MM.1S (cell line): Measurements from ENCODE around the gene GCNT2.

Experiments used
- DNase-seq: peaks from one replicate; pipeline ENCODE4 v3.0.0-alpha.2; 2015
- H2AFZ ChIP-seq: fragments of 300-600 bp; sonication (generic); 2 replicates; pipeline ENCODE4 v1.6.0; 2016; ENCODE audit warnings: antibody characterized with exemption, low read length
- H3F3A ChIP-seq: fragments of 300-600 bp; sonication (generic); 2 replicates; pipeline ENCODE4 v1.6.1; 2016; ENCODE audit warnings: mild to moderate bottlenecking, antibody characterized with exemption, low read length, moderate library complexity, mixed read lengths; ENCODE audit not compliant: insufficient read depth
- H3K27ac ChIP-seq: fragments of 300-600 bp; sonication (generic); 2 replicates; pipeline ENCODE4 v1.5.1; 2016; ENCODE audit warnings: mild to moderate bottlenecking, low read length
- H3K27me3 ChIP-seq: fragments of 300-600 bp; sonication (generic); replicated peaks from 2 replicates; pipeline ENCODE4 v1.6.0; 2016; ENCODE audit warnings: low read length; ENCODE audit not compliant: insufficient read depth
- H3K36me3 ChIP-seq: fragments of 300-600 bp; sonication (generic); replicated peaks from 2 replicates; pipeline ENCODE4 v1.6.1; 2016; ENCODE audit warnings: mild to moderate bottlenecking, low read length, mixed read lengths; ENCODE audit not compliant: insufficient read depth
- H3K4me1 ChIP-seq: fragments of 300-600 bp; sonication (generic); 2 replicates; pipeline ENCODE4 v1.6.1; 2016; ENCODE audit warnings: low read length, mixed read lengths
- H3K4me2 ChIP-seq: fragments of 300-600 bp; sonication (generic); 2 replicates; pipeline ENCODE4 v1.6.0; 2016; ENCODE audit warnings: low read depth, low read length
- H3K4me3 ChIP-seq: fragments of 300-600 bp; sonication (generic); 2 replicates; pipeline ENCODE4 v1.5.1; 2016; ENCODE audit warnings: low read length, mixed read lengths
- H3K79me2 ChIP-seq: fragments of 300-600 bp; sonication (generic); 2 replicates; pipeline ENCODE4 v1.6.1; 2016; ENCODE audit warnings: mixed run types, low read length, mixed read lengths
- H3K9ac ChIP-seq: fragments of 300-600 bp; sonication (generic); 2 replicates; pipeline ENCODE4 v1.6.1; 2016; ENCODE audit warnings: low read length, mixed read lengths
- H3K9me2 ChIP-seq: fragments of 300-600 bp; sonication (generic); replicated peaks from 2 replicates; pipeline ENCODE4 v1.6.1; 2016; ENCODE audit warnings: mild to moderate bottlenecking, low read length, mixed read lengths; ENCODE audit not compliant: insufficient read depth
- H3K9me3 ChIP-seq: fragments of 300-600 bp; sonication (generic); replicated peaks from 2 replicates; pipeline ENCODE4 v1.6.1; 2016; ENCODE audit warnings: mild to moderate bottlenecking, low read length, mixed read lengths; ENCODE audit not compliant: insufficient read depth
- H4K20me1 ChIP-seq: fragments of 300-600 bp; sonication (generic); 2 replicates; pipeline ENCODE4 v1.6.1; 2016; ENCODE audit warnings: mild to moderate bottlenecking, low read length, moderate library complexity, mixed read lengths; ENCODE audit not compliant: insufficient read depth
- EZH2 ChIP-seq: fragments of 300-600 bp; sonication (generic); optimal IDR thresholded peaks from 2 replicates; pipeline ENCODE3; 2017; ENCODE audit warnings: low read depth, mild to moderate bottlenecking, antibody characterized with exemption, low read length, mixed read lengths
- EZH2phosphoT487 ChIP-seq: fragments of 300-600 bp; sonication (generic); IDR thresholded peaks from 2 replicates; pipeline ENCODE4 v1.6.1; 2018; ENCODE audit warnings: antibody characterized with exemption, low read length
- TF ChIP-seq, protein P1 (sequence below): fragments of 300-600 bp; sonication (generic); IDR thresholded peaks from 2 replicates; pipeline ENCODE4 v1.5.1; 2016; ENCODE audit warnings: antibody characterized with exemption, low read length, mixed read lengths

GCNT2 gene

DNA sequence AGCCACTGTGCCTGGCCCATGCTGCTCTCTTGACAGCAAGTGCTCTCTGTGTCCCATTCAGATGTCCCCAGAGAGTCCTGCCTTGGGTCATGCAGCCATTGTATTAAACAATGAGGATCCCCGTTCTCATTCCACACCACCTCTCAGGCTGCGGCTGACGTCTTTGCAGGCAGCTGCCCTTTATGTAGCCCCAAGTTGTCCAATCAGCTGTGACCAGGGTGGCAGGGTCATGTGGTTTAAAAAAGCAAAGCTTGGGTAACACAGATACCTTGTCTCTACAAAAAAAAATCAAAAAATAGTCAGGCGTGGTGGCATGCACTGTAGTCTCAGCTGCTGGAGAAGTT is 13.2 kb downstream of the GCNT2 start:
- Histone ChIP-seq H3K4me2 (no peak overlapping the region), H3K36me3 (no peaks in the 10 kb centered on the region), H3K79me2 (no peaks in the 10 kb centered on the region), H3K4me3 (no peak overlapping the region), H2AFZ (no peak overlapping the region), H3K9ac (no peak overlapping the region), H3K4me1 (peaks cover 4% of the 10 kb centered on the region; the same call in 1 of the 2 replicates), H3F3A (no peaks in the 10 kb centered on the region), H3K27me3 (no peaks in the 10 kb centered on the region), H3K27ac (no peak overlapping the region), H3K9me3 (no peaks in the 10 kb centered on the region), H4K20me1 (no peaks in the 10 kb centered on the region), H3K9me2 (no peaks in the 10 kb centered on the region)
- TF ChIP-seq, protein P1, sequence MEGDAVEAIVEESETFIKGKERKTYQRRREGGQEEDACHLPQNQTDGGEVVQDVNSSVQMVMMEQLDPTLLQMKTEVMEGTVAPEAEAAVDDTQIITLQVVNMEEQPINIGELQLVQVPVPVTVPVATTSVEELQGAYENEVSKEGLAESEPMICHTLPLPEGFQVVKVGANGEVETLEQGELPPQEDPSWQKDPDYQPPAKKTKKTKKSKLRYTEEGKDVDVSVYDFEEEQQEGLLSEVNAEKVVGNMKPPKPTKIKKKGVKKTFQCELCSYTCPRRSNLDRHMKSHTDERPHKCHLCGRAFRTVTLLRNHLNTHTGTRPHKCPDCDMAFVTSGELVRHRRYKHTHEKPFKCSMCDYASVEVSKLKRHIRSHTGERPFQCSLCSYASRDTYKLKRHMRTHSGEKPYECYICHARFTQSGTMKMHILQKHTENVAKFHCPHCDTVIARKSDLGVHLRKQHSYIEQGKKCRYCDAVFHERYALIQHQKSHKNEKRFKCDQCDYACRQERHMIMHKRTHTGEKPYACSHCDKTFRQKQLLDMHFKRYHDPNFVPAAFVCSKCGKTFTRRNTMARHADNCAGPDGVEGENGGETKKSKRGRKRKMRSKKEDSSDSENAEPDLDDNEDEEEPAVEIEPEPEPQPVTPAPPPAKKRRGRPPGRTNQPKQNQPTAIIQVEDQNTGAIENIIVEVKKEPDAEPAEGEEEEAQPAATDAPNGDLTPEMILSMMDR: no peak
- TF ChIP-seq EZH2: no peak
- no peak for TF ChIP-seq EZH2phosphoT487
- no peak for DNase-seq

GRCh38 chr6:10535193-10535592 is 14.0 kb downstream of the GCNT2 start:
- no peak for DNase-seq
- H3K27ac ChIP-seq: no peak overlapping the region
- H3K36me3 ChIP-seq: no peaks in the 10 kb centered on the region
- H4K20me1 ChIP-seq: no peaks in the 10 kb centered on the region
- no peaks in the 10 kb centered on the region for H3K9me2 ChIP-seq
- TF ChIP-seq, protein P1: no peak
- TF ChIP-seq EZH2 (no peak), EZH2phosphoT487 (no peak)
- no peaks in the 10 kb centered on the region for H3K27me3 ChIP-seq
- H3K79me2 ChIP-seq: no peaks in the 10 kb centered on the region
- no peak overlapping the region for H3K4me2 ChIP-seq
- no peaks in the 10 kb centered on the region for H3K9me3 ChIP-seq
- H3K4me3 ChIP-seq: no peak overlapping the region
- no peak overlapping the region for H2AFZ ChIP-seq
- H3F3A ChIP-seq: no peaks in the 10 kb centered on the region
- H3K4me1 ChIP-seq: no peaks in the 10 kb centered on the region; the same call in 1 of the 2 replicates
- no peak overlapping the region for H3K9ac ChIP-seq

DNA sequence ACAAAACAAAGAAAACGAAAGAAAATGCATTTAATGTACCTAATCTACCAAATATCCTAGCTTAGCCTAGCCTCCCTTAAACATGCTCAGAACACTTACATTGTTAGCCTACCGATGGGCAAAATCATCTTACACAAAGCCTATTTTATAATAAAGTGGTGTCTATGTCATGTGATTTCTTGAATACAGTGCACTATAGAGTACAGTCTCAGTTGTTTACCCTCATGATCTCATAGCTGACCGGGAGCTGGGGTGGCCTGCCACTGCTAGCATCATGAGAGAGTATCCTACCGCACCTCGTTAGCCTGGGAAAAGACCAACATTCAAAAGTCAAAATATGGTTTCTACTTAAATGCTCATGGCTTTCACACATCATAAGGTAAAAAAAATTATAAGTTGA is 16.6 kb downstream of the GCNT2 start:
- Histone ChIP-seq H3F3A (no peaks in the 10 kb centered on the region), H2AFZ (no peak overlapping the region), H3K9me2 (no peaks in the 10 kb centered on the region), H3K36me3 (no peaks in the 10 kb centered on the region), H3K27me3 (no peaks in the 10 kb centered on the region), H3K9me3 (no peaks in the 10 kb centered on the region), H3K4me1 (no peaks in the 10 kb centered on the region), H3K27ac (no peak overlapping the region), H3K79me2 (no peaks in the 10 kb centered on the region), H4K20me1 (no peaks in the 10 kb centered on the region), H3K9ac (no peak overlapping the region), H3K4me3 (no peak overlapping the region), H3K4me2 (no peak overlapping the region)
- no peak for DNase-seq
- TF ChIP-seq, protein P1: no peak
- TF ChIP-seq EZH2 (no peak), EZH2phosphoT487 (no peak)
